Fibroblast of skin of left quadriceps (primary cell): ENCODE results near the gene STEAP3.

ENCODE experiments used
- DNase-seq, 2 experiments: peaks; one replicate each; pipeline ENCODE4 v3.0.0-alpha.2; 2013; ENCODE audit warnings: low read depth in 2 of 2

STEAP3 gene, protein sequence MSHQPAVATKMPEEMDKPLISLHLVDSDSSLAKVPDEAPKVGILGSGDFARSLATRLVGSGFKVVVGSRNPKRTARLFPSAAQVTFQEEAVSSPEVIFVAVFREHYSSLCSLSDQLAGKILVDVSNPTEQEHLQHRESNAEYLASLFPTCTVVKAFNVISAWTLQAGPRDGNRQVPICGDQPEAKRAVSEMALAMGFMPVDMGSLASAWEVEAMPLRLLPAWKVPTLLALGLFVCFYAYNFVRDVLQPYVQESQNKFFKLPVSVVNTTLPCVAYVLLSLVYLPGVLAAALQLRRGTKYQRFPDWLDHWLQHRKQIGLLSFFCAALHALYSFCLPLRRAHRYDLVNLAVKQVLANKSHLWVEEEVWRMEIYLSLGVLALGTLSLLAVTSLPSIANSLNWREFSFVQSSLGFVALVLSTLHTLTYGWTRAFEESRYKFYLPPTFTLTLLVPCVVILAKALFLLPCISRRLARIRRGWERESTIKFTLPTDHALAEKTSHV

GRCh38 chr2:119223521-119224390 is at the start of gene STEAP3:
Gene STEAP3, plus strand, starts transcription at chr2:119223834. Its CDS starts 7,179 bp downstream, at chr2:119231013.
- DNase-seq: no peak

DNA sequence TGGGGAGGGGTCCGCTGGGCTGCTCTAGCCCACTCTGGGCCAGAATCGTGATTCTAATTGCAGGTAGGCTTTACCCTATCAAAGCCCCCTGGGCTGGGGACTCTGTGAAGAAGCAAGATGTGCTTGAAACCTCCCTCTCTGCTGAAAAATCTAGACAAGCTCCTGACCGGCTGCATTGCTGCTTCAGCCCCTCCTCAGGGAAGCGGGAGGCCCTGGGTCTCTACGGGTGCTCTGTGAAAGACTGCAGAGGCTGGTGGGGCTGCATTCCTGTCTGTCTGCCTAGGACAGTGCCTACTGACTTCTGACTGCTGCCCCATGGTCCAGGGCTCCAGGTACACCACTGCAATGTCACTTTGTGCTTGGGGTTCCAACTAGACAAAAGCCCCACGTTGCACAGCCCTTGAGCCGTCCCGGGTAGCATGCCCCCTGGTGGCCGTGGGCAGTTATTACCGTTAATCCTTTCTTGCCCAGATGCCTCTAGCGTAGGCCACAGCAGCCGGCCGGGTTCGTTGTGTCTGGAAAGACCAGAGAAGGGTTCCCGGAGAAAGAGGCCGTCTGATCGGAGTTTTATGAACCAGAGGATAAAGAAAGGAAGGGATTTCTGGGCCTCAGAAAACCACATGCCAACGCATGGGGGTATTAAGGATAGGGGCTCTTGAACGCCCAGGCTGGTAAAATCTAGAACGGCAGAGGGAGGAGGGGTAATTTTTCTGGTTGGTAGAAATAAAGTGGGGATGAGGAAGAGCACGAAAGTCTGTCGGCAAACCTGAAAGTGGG is 49.2 kb upstream of the STEAP3 start:
- no peak for DNase-seq

- DNase-seq: no peak
These were observed 48.7 kb upstream of the STEAP3 start for GRCh38 chr2:119174993-119175347.

DNA sequence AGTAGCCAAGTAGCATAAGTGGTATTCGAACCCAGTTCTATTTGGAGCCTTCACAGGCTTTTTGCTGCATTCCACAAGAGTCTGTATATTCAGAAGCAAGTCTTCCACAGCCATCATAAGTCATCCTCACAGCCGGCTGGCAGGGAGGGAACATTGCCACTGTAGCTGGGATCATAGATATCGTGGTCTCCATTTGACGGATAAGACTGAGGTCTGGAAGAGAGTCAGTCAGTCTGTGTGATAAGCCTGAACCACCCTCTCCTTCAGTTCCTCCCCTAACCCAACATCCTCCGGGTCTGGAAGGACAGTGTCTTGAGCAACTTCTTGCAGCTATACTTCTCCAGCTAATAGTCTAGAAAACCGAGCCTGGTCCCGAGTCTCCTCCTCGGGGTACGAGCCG is 48.1 kb upstream of the STEAP3 start:
- no peak for DNase-seq

DNA sequence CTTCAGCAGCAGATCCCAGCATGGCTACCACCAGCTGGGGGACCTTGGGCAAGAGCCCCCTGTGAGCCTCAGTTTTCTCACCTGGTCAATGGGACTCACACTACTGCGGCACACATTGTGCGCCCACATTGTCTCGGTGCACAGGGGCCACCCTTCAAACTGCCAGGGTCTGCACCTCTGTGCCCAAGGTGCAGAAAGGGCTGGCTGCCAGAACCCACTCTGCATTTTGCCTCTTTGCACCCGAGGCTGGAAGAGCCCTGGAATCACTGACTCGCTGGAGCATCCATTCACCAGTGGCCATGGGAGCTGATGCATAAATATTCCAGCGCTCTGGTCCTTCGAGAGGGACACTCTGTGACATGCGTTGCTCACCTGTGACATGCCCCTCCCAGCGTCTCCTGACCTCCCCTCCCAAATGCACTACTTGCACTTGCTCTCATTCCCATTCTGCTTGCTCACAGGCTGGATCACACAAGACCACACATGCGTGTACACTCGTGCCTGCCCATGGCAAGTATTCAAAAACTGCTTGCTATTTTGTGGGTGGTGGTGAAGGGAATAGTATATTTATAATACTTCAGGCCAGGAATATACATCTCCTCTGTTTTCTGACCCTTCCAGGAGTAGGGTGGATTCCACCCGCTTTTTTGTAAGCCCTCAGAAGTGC is 46.3 kb upstream of the STEAP3 start:
- no peak for DNase-seq

DNA sequence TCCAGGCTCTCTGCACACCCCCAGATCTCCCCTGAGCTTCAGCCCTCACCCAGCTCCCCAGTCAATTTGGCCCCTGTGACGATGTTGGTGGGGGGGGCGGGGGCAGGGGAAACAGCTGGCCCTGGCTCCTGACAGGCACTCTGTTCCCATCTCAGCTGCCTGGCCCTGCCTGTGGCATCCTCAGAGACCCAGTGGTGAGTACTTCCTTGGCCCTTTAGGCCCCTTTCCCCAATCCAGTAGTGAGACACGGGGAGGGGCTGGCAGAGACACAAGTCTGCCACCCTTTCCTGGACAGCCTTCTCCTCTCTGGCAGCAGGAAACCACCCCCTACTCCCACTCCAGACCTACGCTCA is 45.8 kb upstream of the STEAP3 start:
- no peak for DNase-seq

- DNase-seq: no peak
These were observed 44.9 kb upstream of the STEAP3 start for GRCh38 chr2:119178776-119179175.

DNA sequence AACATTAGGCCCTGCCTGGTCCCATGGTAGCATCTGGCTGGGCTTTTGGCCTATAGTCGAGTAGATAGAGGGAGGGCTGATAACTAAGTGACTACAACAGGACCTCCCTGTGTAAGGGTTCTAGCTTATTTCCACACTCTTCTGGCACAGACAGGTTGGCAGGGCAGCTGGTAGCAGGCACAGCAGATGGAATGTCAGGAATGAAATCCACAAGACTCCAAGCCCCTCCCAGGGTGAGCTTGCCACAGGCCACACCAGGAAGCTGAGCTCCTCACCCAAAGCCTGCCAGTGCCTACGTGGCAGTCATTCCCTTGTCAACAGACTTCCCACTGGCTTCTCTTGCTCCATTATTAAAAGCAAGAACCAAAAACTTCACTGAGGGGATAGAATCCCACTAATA is 44.4 kb upstream of the STEAP3 start:
- DNase-seq: no peak

DNA sequence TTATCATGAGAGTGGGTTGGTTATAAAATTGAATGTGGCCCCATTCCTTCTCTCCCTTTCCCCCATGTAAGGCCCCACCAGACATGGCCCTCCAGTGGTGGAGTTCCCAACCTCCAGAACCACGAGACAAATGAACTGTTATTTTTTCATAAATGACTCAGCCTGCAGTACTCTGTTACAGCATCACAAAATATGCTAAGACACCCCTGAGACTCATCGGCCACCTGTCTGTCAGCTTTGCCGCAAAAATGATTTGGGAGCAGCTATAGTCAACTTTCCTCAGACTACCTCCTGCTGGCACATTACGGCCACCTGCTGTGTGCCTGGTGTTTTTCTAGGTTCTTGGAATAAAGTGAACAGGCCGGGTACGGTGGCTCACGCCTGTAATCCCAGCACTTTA is 43.6 kb upstream of the STEAP3 start:
- DNase-seq: no peak

GRCh38 chr2:119180892-119181291 is 42.7 kb upstream of the STEAP3 start:
- DNase-seq: no peak

DNA sequence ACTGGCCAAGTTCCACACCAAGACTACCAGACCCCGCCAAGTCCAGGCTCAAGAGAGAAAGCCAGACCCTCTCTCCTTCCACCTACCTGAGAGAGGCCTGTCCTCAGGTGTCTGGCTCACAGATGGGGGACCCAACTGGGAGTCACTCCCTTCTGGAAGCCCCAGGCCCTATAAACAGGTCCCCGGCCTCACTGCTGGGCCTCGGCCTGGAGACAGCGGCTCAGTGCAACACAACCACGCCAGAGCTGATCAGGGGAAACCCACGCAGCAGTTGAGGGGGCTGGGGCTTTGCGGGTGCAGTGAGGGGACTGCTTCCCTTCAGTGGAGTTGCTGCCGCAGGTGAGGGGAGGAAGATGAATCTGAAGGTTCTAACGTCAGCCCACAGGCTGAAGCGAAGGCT is 42.2 kb upstream of the STEAP3 start:
- DNase-seq: no peak

GRCh38 chr2:119181791-119182445 is 41.7 kb upstream of the STEAP3 start:
- no peak for DNase-seq

DNA sequence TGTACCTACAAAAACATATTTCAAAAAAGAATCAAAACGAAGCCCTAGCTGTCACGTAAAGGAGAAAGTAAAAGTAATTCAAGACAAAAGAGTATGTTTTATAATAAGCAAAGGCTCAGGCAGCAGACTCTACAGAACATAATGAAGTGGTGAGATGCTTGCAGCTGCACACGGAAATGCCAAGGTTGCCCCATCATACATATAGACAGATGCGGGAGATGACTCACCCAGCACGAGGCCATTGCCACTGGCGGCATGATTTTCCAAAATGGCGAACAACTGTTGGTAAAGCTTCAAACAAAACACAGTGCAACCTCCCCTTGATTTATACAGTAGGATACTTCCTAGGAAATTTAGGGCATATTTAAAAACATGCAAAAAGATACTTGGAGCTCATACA is 39.1 kb upstream of the STEAP3 start:
- no peak for DNase-seq

GRCh38 chr2:119190321-119191111 is 33.1 kb upstream of the STEAP3 start:
- DNase-seq: no peak

- no peak for DNase-seq
These were observed 30.7 kb upstream of the STEAP3 start for GRCh38 chr2:119192893-119193292.

- DNase-seq: no peak
These were observed 28.6 kb upstream of the STEAP3 start for GRCh38 chr2:119195001-119195400.

DNA sequence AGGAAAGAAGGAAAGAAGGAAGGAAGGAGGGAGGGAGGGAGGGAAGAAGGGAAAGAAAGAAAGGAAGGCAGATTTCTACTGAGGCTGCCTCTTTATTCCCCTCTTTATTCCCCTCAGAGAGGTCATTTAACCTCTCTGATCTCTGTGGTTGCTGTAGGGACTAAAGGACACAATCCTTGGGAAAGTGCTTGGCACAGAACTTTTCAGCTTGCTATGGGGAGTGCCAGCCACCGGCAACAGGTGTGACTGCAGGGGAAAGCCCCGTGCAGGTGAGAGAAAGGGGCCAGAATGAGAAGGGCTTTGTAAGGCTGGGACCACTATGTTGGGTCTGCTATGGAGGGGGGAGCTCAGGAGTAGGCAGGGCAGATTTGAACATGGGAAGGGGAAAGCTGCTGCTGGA is 27.7 kb upstream of the STEAP3 start:
- DNase-seq: no peak

GRCh38 chr2:119196301-119197125 is 27.1 kb upstream of the STEAP3 start:
- no peak for DNase-seq

DNA sequence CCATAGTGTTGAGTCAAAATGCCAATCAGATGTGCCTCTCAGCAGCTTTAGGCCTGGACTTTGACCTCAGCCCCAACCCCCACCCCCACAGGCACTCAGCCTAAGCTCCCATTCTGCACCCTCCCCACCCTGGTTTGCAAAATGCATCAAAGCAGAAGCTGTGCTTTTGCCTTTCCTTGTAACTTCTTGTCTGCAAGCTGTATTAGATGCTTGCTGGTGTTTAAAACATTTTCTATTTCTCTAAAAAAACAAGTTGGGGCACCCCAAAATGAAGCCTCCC is 26.6 kb upstream of the STEAP3 start:
- no peak for DNase-seq
